SIG-M5 treated with dmso at 0.1 percent for 504 hours (cell line): Measurements from ENCODE around the gene ADH4.
"Not testable (repeated sequence)": the region's sequence is repeated elsewhere in the genome, so short reads cannot be mapped to it uniquely, and the experiment has no call there.

Experiments
- DNase-seq: peaks from one replicate; lab custom pipeline; 2025; ENCODE audit not compliant: unreplicated experiment; lab: John Stamatoyannopoulos, UW

Gene ADH4

GRCh38 chr4:99144070-99144469, at the start of gene ADH4:
Gene ADH4 (minus strand): TSS chr4:99144297. CDS start chr4:99144222, 75 bp downstream.
- DNase-seq = no peak

GRCh38 chr4:99190336-99190735, 46.2 kb upstream of the ADH4 start:
- DNase-seq = no peak

- DNase-seq = not testable (repeated sequence)
These were observed 45.8 kb upstream of the ADH4 start for GRCh38 chr4:99189900-99190299.

- DNase-seq = no peak
These were observed 41.9 kb upstream of the ADH4 start for GRCh38 chr4:99186029-99186428.

GRCh38 chr4:99185581-99185980, 41.5 kb upstream of the ADH4 start:
- no peak for DNase-seq

- DNase-seq = no peak
These were observed 36.4 kb upstream of the ADH4 start for GRCh38 chr4:99180382-99181070.

GRCh38 chr4:99179626-99180025, 35.5 kb upstream of the ADH4 start:
- DNase-seq = no peak

- DNase-seq = no peak
These were observed 35.1 kb upstream of the ADH4 start for GRCh38 chr4:99179178-99179577.

GRCh38 chr4:99166544-99166943, 22.4 kb upstream of the ADH4 start:
- no peak for DNase-seq

GRCh38 chr4:99165978-99166377, 21.9 kb upstream of the ADH4 start:
- DNase-seq = no peak

- no peak for DNase-seq
These were observed 17.4 kb upstream of the ADH4 start for GRCh38 chr4:99161373-99162099.

- DNase-seq = no peak
These were observed 15.6 kb upstream of the ADH4 start for GRCh38 chr4:99159699-99160098.

- no peak for DNase-seq
These were observed 13.4 kb upstream of the ADH4 start for GRCh38 chr4:99157478-99157935.

GRCh38 chr4:99156992-99157391, 12.9 kb upstream of the ADH4 start:
- no peak for DNase-seq

- DNase-seq = no peak
These were observed 10.7 kb upstream of the ADH4 start for GRCh38 chr4:99154658-99155342.

GRCh38 chr4:99151995-99152394, 7.9 kb upstream of the ADH4 start:
- DNase-seq = no peak

GRCh38 chr4:99151452-99151851, 7.4 kb upstream of the ADH4 start:
- DNase-seq = no peak

GRCh38 chr4:99149426-99150019, 5.4 kb upstream of the ADH4 start:
- no peak for DNase-seq

- DNase-seq = no peak
These were observed 4.5 kb upstream of the ADH4 start for GRCh38 chr4:99148550-99148949.

- DNase-seq = no peak
These were observed 490 bp upstream of the ADH4 start for GRCh38 chr4:99144587-99144986.

GRCh38 chr4:99136329-99136728, 7.8 kb downstream of the ADH4 start:
- no peak for DNase-seq
